Large intestine (tissue), 3 donors: ENCODE measurements around the gene SIN3A. TPM values are rescaled to one million over a fixed set of nuclear protein-coding genes. Genes with fewer than 3 reads are reported as not detected.

ENCODE experiments used
- DNase-seq, 2 donors: peaks; one replicate each; pipeline versions ENCODE4 v3.0.0 to v3.0.0-alpha.2; 2013
- H3K27ac ChIP-seq: one replicate; pipeline ENCODE4 v1.5.1; 2013; ENCODE audit warnings: low read length
- H3K27me3 ChIP-seq: 2 replicates; pipeline ENCODE4 v1.6.1; 2013; ENCODE audit warnings: low read length; ENCODE audit not compliant: control insufficient read depth, insufficient read depth
- H3K36me3 ChIP-seq: 2 replicates; pipeline ENCODE4 v1.6.1; 2013; ENCODE audit warnings: low read length; ENCODE audit not compliant: control insufficient read depth, insufficient read depth
- H3K4me1 ChIP-seq: one replicate; pipeline ENCODE4 v1.6.1; 2013; ENCODE audit warnings: low read length; ENCODE audit not compliant: control insufficient read depth, insufficient read depth
- H3K4me3 ChIP-seq: one replicate; pipeline ENCODE4 v1.5.1; 2013; ENCODE audit warnings: low read length
- H3K9me3 ChIP-seq: one replicate; pipeline ENCODE4 v1.6.1; 2013; ENCODE audit warnings: mild to moderate bottlenecking, low read depth, low read length, moderate library complexity; ENCODE audit not compliant: control insufficient read depth
- WGBS: methylation state at CpG from one replicate; pipeline ENCODE4 v1.1.5; 2013; ENCODE audit warnings: low lambda C conversion rate; ENCODE audit not compliant: insufficient coverage; 5-methylcytosine and 5-hydroxymethylcytosine counted together
- polyA plus RNA-seq: library from polyadenylated mRNA; unstranded; fragments of 120-200 nt; gene quantifications from one replicate; pipeline ENCODE4 v1.2.1, GENCODE V29; 2013

Gene SIN3A
- polyA plus RNA-seq, 1 donor, result 33.8 TPM

- peaks cover 87% of the 10 kb centered on the region for H3K36me3 ChIP-seq
- DNase-seq, result no peak
- H3K27ac ChIP-seq, result no peak overlapping the region
- H3K4me1 ChIP-seq, result no peaks in the 10 kb centered on the region
- H3K27me3 ChIP-seq, result no peaks in the 10 kb centered on the region
- no peaks in the 10 kb centered on the region for H3K9me3 ChIP-seq
- WGBS, result no CpG with 5 or more reads among the region's 10 CpGs
- H3K4me3 ChIP-seq, result no peak overlapping the region
Measured at GRCh38 chr15:75358771-75359536, 92.5 kb downstream of the SIN3A start.

- Histone ChIP-seq H3K36me3 (peaks cover 86% of the 10 kb centered on the region), H3K9me3 (no peaks in the 10 kb centered on the region), H3K27ac (no peak overlapping the region), H3K27me3 (no peaks in the 10 kb centered on the region), H3K4me3 (no peak overlapping the region), H3K4me1 (no peaks in the 10 kb centered on the region)
- WGBS, result no CpG with 5 or more reads among the region's 17 CpGs
- no peak for DNase-seq
Measured at GRCh38 chr15:75357976-75358673, 93.4 kb downstream of the SIN3A start.

- Histone ChIP-seq H3K27me3 (no peaks in the 10 kb centered on the region), H3K27ac (no peak overlapping the region), H3K36me3 (peaks cover 72% of the 10 kb centered on the region), H3K9me3 (no peaks in the 10 kb centered on the region), H3K4me1 (no peaks in the 10 kb centered on the region), H3K4me3 (no peak overlapping the region)
- no peak for DNase-seq
- WGBS, result no CpG with 5 or more reads among the region's 20 CpGs
Measured at GRCh38 chr15:75356517-75356916, 95.0 kb downstream of the SIN3A start.

- Histone ChIP-seq H3K9me3 (no peaks in the 10 kb centered on the region), H3K27ac (no peak overlapping the region), H3K4me3 (no peak overlapping the region), H3K4me1 (no peaks in the 10 kb centered on the region), H3K27me3 (no peaks in the 10 kb centered on the region), H3K36me3 (peaks cover 67% of the 10 kb centered on the region)
- no CpG with 5 or more reads among the region's 28 CpGs for WGBS
- DNase-seq, result no peak
Measured at GRCh38 chr15:75356006-75356405, 95.5 kb downstream of the SIN3A start.

GRCh38 chr15:75355369-75355768 is 96.1 kb downstream of the SIN3A start:
- no CpG with 5 or more reads among the region's 4 CpGs for WGBS
- Histone ChIP-seq H3K4me1 (no peaks in the 10 kb centered on the region), H3K4me3 (no peak overlapping the region), H3K27ac (no peak overlapping the region), H3K9me3 (no peaks in the 10 kb centered on the region), H3K36me3 (peaks cover 61% of the 10 kb centered on the region), H3K27me3 (no peaks in the 10 kb centered on the region)
- no peak for DNase-seq

GRCh38 chr15:75354454-75354853 is 97.0 kb downstream of the SIN3A start:
- no peaks in the 10 kb centered on the region for H3K4me1 ChIP-seq
- no peak for DNase-seq
- no peaks in the 10 kb centered on the region for H3K27me3 ChIP-seq
- no peak overlapping the region for H3K27ac ChIP-seq
- no CpG with 5 or more reads among the region's 7 CpGs for WGBS
- no peaks in the 10 kb centered on the region for H3K9me3 ChIP-seq
- H3K36me3 ChIP-seq, result peaks cover 51% of the 10 kb centered on the region
- no peak overlapping the region for H3K4me3 ChIP-seq

GRCh38 chr15:75353604-75354003 is 97.9 kb downstream of the SIN3A start:
- no CpG with 5 or more reads among the region's 7 CpGs for WGBS
- Histone ChIP-seq H3K4me1 (peaks cover 7% of the 10 kb centered on the region), H3K9me3 (peaks cover 4% of the 10 kb centered on the region), H3K36me3 (peaks cover 44% of the 10 kb centered on the region), H3K27me3 (peaks cover 5% of the 10 kb centered on the region), H3K27ac (no peak overlapping the region), H3K4me3 (no peak overlapping the region)
- DNase-seq, result no peak

- H3K4me1 ChIP-seq, result peaks cover 8% of the 10 kb centered on the region
- no peak for DNase-seq
- no CpG with 5 or more reads among the region's 16 CpGs for WGBS
- H3K36me3 ChIP-seq, result peaks cover 36% of the 10 kb centered on the region
- peaks cover 4% of the 10 kb centered on the region for H3K9me3 ChIP-seq
- peaks cover 5% of the 10 kb centered on the region for H3K27me3 ChIP-seq
- no peak overlapping the region for H3K4me3 ChIP-seq
- no peak overlapping the region for H3K27ac ChIP-seq
Measured at GRCh38 chr15:75352186-75353080, 99.1 kb downstream of the SIN3A start.

GRCh38 chr15:75350601-75351361 is 100.7 kb downstream of the SIN3A start:
- no peak overlapping the region for H3K27ac ChIP-seq
- no peak for DNase-seq
- WGBS, result no CpG with 5 or more reads among the region's 7 CpGs
- H3K27me3 ChIP-seq, result peaks cover 5% of the 10 kb centered on the region
- H3K4me1 ChIP-seq, result peaks cover 11% of the 10 kb centered on the region
- H3K36me3 ChIP-seq, result peaks cover 20% of the 10 kb centered on the region
- H3K9me3 ChIP-seq, result peaks cover 4% of the 10 kb centered on the region
- no peak overlapping the region for H3K4me3 ChIP-seq
